Measurements from ENCODE around the gene DACH1. TPM values are rescaled to one million over a fixed set of nuclear protein-coding genes. Genes with fewer than 3 reads are reported as not detected.

DACH1 gene
- total and polyA plus RNA-seq, 2 of the 13 experiments (the other 11 are each of a cell fraction or from before 2014, with no cell fraction given), result not detected

DNA sequence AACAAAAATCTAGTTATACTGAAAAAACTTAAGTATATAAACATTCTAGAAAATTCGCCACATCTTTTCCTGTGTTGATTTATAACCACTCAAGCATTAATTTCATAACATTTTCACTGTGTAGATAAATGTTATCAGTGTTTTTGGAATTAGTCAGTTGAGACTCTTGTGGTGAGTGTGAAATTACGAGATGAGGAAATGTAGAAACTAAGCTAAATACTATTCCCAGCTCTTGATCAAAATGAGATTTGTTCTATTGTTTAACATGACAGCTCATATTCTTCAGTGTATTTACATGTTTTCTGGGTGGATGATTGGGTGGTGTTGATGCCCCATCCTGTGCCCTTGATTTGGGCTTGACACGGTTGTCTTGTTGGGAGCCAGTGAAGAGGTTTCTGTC lies 406.8 kb downstream of the DACH1 start:
- no peak for ATAC-seq
- no TSS peak for BruUV-seq (replicated peaks)
- H3K27ac ChIP-seq (ENCODE audit: extremely low read length, insufficient read depth, low read length), result no peak overlapping the region
- no peaks in the 10 kb centered on the region for H3K9me3 ChIP-seq (ENCODE audit: low read length)
- ChIA-PET POLR2A (no interaction called here), CTCF (ENCODE audit: low intra/inter-chr PET ratio, low total read pairs) (no interaction called here)
- H3K4me2 ChIP-seq (ENCODE audit: low read depth, low read length), result no peak overlapping the region
- 0% methylated on average over 3 of the region's 3 CpGs for WGBS (ENCODE audit: low lambda C conversion rate)
- no peaks in the 10 kb centered on the region for H4K20me1 ChIP-seq (ENCODE audit: insufficient read depth, low read length)
- DNase-seq (ENCODE audit: low spot score), result no peak
- H3K4me3 ChIP-seq (replicated peaks in 1 of 3; ENCODE audit: insufficient read depth in 1 of 3, low read depth in 2 of 3, low read length in 3 of 3), result no peak overlapping the region
- H2AFZ ChIP-seq (ENCODE audit: low read length), result no peak overlapping the region
- no peak overlapping the region for H3K9ac ChIP-seq (ENCODE audit: insufficient read depth, low read depth, low read length)
- intact Hi-C loops (cut with micrococcal nuclease; ENCODE audit: unreplicated experiment) (no loop called here), in situ Hi-C loops (cut with HindIII; ENCODE audit: extremely low pct_ligation_motif_present, low pct_unique_long_range_greater_than_20kb) (no loop called here)
- no peak for FAIRE-seq
- no peaks in the 10 kb centered on the region for H3K27me3 ChIP-seq (ENCODE audit: control insufficient read depth in 1 of 2, insufficient read depth in 2 of 2, low read length in 2 of 2)
- H3K36me3 ChIP-seq (replicated peaks in 1 of 2; ENCODE audit: control insufficient read depth in 1 of 2, insufficient read depth in 2 of 2, low read length in 2 of 2), result no peaks in the 10 kb centered on the region
- TF ChIP-seq ZNF737 (CRISPR knock-in tag; IDR thresholded peaks at IDR 0.05; ENCODE audit: borderline replicate concordance) (no peak), NFATC3 (CRISPR knock-in tag; IDR thresholded peaks at IDR 0.05) (no peak)
- no peaks in the 10 kb centered on the region for H3K4me1 ChIP-seq (ENCODE audit: insufficient read depth, low read length)
- H3K79me2 ChIP-seq (ENCODE audit: insufficient read depth, low read length), result no peaks in the 10 kb centered on the region

DNA sequence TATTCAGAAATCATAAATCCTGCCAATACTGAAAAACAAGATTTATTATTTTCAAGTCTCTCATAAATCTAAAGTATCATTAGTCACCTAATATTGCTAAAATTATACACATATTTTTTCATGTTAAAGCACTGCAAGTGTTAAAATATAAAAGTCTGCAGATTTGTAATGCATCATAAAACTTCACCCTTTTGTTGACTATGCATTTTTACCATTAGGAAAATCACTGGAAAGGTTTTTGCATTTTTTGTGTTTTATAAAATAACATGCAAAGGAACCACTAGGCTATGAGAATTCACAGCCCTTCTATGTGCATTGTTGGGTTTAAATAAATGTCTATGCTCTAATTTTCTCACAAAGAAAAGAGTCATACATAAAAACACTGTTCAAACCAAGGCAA lies 407.3 kb downstream of the DACH1 start:
- BruUV-seq (replicated peaks), result no TSS peak
- no peak for FAIRE-seq
- Histone ChIP-seq H3K4me2 (ENCODE audit: low read depth, low read length) (no peak overlapping the region), H3K79me2 (ENCODE audit: insufficient read depth, low read length) (no peaks in the 10 kb centered on the region), H3K27me3 (ENCODE audit: control insufficient read depth in 1 of 2, insufficient read depth in 2 of 2, low read length in 2 of 2) (no peaks in the 10 kb centered on the region), H3K27ac (ENCODE audit: extremely low read length, insufficient read depth, low read length) (no peak overlapping the region), H3K4me1 (ENCODE audit: insufficient read depth, low read length) (no peaks in the 10 kb centered on the region), H2AFZ (ENCODE audit: low read length) (no peak overlapping the region), H3K9me3 (ENCODE audit: low read length) (no peaks in the 10 kb centered on the region), H3K36me3 (replicated peaks in 1 of 2; ENCODE audit: control insufficient read depth in 1 of 2, insufficient read depth in 2 of 2, low read length in 2 of 2) (no peaks in the 10 kb centered on the region), H4K20me1 (ENCODE audit: insufficient read depth, low read length) (no peaks in the 10 kb centered on the region), H3K9ac (ENCODE audit: insufficient read depth, low read depth, low read length) (no peak overlapping the region), H3K4me3 (replicated peaks in 1 of 3; ENCODE audit: insufficient read depth in 1 of 3, low read depth in 2 of 3, low read length in 3 of 3) (no peak overlapping the region)
- in situ Hi-C loops (cut with HindIII; ENCODE audit: extremely low pct_ligation_motif_present, low pct_unique_long_range_greater_than_20kb) (no loop called here), intact Hi-C loops (cut with micrococcal nuclease; ENCODE audit: unreplicated experiment) (no loop called here)
- no peak for DNase-seq (ENCODE audit: low spot score)
- no peak for ATAC-seq
- ChIA-PET POLR2A (no interaction called here), CTCF (ENCODE audit: low intra/inter-chr PET ratio, low total read pairs) (no interaction called here)
- TF ChIP-seq MAFK (conservative IDR thresholded peaks at IDR 0.05 in 1 of 2, IDR thresholded peaks at IDR 0.05 in 1 of 2; ENCODE audit: low read length in 2 of 2) (peak in 1 of 2 experiments; percentile 55; a peak in 2 of 4 replicates), MAFF (IDR thresholded peaks at IDR 0.05; ENCODE audit: low read depth, low read length) (peak; percentile 53; the same call in 1 of the 2 replicates)
- TF ChIP-seq, protein P1, sequence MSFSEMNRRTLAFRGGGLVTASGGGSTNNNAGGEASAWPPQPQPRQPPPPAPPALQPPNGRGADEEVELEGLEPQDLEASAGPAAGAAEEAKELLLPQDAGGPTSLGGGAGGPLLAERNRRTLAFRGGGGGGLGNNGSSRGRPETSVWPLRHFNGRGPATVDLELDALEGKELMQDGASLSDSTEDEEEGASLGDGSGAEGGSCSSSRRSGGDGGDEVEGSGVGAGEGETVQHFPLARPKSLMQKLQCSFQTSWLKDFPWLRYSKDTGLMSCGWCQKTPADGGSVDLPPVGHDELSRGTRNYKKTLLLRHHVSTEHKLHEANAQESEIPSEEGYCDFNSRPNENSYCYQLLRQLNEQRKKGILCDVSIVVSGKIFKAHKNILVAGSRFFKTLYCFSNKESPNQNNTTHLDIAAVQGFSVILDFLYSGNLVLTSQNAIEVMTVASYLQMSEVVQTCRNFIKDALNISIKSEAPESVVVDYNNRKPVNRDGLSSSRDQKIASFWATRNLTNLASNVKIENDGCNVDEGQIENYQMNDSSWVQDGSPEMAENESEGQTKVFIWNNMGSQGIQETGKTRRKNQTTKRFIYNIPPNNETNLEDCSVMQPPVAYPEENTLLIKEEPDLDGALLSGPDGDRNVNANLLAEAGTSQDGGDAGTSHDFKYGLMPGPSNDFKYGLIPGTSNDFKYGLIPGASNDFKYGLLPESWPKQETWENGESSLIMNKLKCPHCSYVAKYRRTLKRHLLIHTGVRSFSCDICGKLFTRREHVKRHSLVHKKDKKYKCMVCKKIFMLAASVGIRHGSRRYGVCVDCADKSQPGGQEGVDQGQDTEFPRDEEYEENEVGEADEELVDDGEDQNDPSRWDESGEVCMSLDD (CRISPR knock-in tag; IDR thresholded peaks at IDR 0.05; ENCODE audit: borderline replicate concordance), result no peak
- TF ChIP-seq, protein P2, sequence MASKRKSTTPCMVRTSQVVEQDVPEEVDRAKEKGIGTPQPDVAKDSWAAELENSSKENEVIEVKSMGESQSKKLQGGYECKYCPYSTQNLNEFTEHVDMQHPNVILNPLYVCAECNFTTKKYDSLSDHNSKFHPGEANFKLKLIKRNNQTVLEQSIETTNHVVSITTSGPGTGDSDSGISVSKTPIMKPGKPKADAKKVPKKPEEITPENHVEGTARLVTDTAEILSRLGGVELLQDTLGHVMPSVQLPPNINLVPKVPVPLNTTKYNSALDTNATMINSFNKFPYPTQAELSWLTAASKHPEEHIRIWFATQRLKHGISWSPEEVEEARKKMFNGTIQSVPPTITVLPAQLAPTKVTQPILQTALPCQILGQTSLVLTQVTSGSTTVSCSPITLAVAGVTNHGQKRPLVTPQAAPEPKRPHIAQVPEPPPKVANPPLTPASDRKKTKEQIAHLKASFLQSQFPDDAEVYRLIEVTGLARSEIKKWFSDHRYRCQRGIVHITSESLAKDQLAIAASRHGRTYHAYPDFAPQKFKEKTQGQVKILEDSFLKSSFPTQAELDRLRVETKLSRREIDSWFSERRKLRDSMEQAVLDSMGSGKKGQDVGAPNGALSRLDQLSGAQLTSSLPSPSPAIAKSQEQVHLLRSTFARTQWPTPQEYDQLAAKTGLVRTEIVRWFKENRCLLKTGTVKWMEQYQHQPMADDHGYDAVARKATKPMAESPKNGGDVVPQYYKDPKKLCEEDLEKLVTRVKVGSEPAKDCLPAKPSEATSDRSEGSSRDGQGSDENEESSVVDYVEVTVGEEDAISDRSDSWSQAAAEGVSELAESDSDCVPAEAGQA (IDR thresholded peaks at IDR 0.05; ENCODE audit: low read depth), result no peak
- TF ChIP-seq, protein P2 (CRISPR knock-in tag; IDR thresholded peaks at IDR 0.05; ENCODE audit: borderline replicate concordance), result no peak

Measured in HepG2 (cell line).